GM18867 (cell line): ENCODE results near the gene HSPE1.
A peak's percentile ranks its signal among the peaks of the same experiment; 100 is the strongest.
"Not testable (repeated sequence)": the region's sequence is repeated elsewhere in the genome, so short reads cannot be mapped to it uniquely, and the experiment has no call there.

Experiments
- ATAC-seq: cut with Tn5 transposase; IDR thresholded peaks from one replicate; pipeline ENCODE4 v1.9.1; 2021; ENCODE audit warnings: mild to moderate bottlenecking, moderate library complexity; ENCODE audit not compliant: unreplicated experiment

The HSPE1 gene

DNA sequence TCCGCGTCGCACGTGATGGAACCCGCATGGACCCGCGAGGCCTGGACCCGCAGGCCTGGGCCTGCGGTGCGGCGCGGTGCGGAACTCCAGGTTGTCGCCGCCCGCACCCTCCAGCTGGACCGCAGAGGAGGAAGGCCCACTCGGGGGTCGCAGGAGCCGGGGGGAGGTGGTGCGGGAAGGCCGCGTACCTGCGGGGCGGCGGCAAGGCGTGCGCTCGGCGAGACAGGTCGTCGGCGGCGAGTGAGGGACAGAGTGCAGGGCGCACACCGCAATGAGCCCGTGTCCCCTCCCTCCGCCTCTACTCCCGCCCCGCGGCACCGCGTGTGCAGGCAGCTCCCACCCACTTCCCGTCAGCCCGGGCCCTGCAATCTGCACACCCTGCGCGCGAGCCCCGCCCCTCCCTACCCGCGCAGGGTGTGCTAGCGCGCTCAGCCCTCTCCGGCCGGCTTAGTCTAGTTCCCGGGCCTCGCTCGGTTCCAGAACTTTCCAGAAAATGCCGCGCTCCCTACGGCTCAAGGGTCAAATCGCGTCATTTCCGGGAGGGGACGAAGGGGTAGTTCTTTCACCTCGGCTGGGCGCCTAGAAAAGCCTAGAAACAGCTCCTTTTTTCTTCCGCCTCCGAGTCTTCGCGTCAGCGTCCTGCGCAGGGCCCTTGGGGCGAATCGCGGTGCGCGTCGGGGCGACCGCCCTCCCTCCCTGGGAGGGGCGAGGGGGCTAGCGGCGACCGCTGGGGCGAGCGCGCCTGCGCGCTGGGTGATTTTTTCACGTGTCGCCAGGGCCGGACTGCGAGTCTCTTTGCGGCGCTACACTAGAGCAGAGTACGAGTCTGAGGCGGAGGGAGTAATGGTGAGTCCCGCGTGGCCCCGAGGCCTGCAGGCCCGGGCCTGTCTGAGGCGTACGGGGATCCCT is at the start of gene HSPE1, which contains the start of gene HSPD1:
HSPE1 (plus strand) TSS at position 786 of the 909 bp plus-strand sequence; CDS start at position 844, 58 bp downstream.
HSPD1 (minus strand) TSS at position 247 of the 909 bp plus-strand sequence. CDS start 992 bp downstream, outside the sequence.
- ATAC-seq = peak; percentile 83

DNA sequence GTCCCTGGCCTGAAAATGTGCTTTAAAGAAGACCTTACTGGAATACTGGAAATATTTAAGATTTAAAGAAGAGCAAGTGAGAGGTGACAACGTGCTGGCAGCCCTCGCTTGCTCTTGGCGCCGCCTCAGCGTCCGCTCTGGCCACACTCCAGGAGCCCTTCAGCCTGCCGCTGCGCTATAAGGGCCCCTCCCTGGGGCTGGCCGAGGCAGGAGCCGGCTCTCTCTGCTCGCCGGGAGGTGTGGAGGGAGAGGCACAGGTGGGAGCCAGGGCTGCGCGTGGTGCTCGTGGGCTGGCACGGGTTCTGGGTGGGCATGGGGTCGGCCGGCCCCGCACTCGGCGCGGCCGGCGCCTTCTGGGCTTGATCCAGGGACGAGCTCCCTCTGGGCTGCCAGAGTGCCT is 49.7 kb upstream of the HSPE1 start:
- ATAC-seq = no peak

DNA sequence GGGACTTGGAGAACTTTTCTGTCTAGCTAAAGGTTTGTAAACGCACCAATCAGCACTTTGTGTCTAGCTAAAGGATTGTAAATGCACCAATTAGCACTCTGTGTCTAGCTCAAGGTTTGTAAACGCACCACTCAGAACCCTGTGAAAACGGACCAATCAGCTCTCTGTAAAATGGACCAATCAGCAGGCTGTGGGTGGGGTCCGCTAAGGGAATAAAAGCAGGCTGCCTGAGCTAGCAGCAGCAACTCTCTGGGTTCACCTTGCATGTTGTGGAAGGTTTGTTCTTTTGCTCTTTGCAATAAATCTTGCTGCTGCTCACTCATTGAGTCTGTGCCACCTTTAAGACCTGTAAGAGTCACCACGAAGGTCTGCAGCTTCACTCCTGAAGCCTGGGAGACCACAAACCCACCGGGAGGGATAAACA is 49.2 kb upstream of the HSPE1 start:
- not testable (repeated sequence) for ATAC-seq

DNA sequence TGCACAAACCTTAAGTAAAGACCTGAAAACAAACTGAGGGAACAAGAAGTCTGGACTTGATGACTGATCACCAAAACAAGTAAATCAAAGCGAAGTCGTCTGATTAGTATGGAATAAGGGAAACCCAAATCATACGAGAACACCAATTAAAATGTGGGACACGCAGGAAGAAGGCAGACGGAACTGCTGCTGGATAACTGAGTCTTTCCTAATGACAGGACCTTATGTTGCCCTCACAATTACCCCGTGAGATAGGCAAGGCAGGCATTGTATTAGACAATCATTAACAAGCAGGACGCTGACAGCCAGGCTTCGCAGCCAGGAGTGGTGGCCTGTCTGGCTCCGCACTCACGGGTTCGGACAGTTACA is 47.4 kb upstream of the HSPE1 start:
- ATAC-seq = no peak

DNA sequence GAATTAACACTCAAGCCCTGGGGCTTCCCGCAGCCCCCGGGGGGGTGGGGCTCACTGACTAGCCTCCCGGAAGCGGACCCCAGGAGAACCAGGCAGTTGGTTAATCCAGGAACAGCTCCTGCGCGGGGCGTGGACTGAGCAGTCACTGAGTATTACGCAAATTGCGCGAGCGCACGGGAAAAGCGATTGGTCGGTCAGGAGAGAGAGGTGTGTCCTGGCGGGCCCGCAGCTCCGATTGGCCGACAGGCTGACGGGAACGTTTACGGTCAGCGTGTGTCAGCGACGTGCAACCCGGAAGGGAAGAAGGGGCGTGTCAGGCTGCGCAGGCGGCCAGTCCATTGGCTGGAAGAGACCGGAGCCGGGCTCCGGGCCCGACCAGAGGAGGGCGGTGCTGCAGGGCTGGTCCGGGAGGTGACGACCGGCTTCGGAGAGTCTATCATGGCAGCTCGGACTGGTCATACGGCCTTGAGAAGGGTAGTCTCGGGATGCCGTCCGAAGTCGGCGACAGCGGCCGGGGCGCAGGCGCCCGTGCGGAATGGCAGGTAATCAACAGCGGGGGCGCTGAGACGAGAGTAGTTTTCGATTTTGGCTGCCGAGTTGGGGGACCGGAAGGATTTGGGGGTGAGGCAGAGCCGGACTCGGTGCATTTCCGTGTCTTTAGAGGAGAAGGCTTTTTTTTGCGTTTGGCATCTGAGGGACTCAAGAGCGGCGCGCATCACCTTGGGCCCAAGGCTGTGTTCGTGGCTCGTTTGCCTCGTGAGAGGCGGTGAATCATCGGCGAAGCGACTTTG is 46.9 kb upstream of the HSPE1 start, which contains the start of gene COQ10B:
COQ10B (plus strand) TSS at position 430 of the 791 bp plus-strand sequence; CDS start at position 439, 9 bp downstream.
- peak; percentile 94 for ATAC-seq

DNA sequence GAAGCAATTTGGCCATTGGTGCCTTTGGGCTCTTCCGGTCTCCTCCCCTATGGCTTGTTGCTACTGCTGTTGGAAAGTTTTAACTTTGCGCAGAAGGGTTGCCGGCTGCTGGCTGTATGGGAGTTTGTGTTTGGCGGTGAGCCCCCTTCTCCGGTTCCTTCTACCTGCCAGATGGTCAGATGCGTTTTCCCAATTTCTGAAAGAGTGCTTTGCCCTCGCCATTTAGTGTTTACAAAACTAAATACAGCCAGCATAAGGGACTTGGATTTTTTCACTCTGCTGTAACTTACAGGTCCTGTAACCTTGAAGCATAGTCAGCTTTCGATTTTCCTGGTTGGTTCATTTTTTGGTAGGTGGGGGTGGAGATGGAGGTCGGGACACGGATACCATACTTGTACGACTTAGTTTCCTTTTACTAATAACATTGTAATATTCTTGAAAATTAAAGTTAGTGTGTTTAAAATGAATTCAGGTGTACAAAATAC is 46.2 kb upstream of the HSPE1 start:
- ATAC-seq = peak; percentile 24

DNA sequence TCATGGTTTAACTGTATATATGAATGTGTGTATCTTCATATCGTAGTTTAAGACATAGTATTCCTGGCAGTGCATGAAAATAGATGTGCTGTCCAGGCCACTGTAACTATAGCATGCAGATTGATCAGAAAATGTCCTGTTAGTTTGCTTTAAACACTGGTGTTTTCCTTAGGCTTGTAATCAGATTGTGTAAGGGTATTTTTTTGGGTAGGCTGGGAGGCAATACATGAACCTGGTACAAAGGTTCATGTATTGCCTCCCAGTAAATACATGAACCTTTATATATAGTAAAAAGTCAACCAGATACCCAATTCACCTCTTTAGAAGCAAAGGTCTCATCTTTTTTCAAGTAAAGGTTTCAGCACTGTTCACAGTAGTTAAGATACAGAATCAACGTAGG is 45.3 kb upstream of the HSPE1 start:
- ATAC-seq = no peak

DNA sequence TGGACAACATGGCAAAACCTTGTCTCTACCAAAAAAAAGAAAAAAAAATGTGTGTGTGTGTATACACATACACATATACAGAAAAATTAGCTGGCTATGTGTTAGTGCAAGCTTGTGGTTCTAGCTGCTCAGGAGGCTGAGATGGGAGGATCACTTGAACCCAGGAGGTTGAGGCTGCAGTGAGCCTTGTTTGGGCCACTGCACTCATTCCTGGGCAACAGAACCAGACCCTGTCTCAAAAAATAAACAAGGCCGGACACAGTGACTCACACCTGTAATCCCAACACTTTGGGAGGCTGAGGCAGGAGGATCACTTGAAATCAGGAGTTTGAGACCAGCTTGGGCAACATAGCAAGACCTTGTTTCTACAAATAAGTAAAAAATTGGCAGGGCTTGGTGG is 44.8 kb upstream of the HSPE1 start:
- ATAC-seq = no peak

DNA sequence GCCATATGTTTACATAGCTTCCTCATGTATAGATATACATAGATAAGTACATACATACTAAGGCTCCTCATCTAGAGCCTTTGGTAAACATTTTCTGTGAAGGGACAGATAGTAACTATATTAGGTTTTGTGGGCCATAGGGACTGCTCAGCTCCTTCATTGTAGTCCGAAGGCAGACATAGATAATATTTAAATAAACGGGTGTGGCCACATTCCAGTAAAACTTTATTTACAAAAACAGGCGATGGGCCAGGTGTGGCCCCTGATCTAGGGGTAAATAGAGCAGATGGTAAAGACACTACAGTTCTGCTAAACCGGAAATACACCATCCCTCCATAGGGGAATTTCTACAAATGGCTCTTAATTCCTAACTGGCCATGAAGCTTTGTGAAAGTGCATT is 39.5 kb upstream of the HSPE1 start:
- ATAC-seq = no peak

DNA sequence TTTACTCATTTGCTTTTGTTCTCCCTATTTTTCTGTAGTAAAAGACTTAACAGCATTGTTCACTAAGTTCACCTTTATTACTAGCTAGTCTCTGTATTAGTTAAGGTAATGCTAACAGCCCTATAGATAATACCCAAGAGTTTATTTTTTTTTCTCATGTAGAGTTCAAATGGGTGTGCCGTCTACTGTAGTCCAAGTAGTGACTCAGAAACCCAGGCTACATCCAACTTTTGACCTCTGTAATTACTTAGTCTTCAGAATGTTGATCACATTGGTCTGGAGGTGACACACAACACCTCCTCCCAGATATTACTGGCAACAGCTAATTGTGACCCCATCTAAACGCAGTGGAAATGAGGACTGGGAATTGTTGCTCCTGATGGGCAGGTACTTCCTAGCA is 39.1 kb upstream of the HSPE1 start:
- ATAC-seq = no peak

DNA sequence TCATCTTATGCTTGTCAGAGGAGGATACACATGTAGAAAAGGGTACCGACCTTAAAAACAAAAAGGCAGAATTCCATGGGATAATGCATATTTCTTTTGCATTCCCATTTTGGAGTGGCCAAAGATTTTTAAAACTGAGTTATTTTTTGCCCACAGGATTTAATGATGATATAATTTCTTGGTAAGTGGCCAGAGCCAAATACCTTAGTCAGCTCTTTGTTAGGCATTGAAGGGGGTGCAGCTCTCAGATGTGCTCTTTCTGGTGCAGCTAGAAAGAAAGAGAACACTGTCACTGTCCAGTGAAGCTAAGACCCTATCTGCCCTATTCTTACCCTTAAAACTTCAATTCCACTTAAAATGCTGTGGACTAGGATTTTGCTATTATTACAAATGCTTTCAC is 36.0 kb upstream of the HSPE1 start:
- no peak for ATAC-seq

DNA sequence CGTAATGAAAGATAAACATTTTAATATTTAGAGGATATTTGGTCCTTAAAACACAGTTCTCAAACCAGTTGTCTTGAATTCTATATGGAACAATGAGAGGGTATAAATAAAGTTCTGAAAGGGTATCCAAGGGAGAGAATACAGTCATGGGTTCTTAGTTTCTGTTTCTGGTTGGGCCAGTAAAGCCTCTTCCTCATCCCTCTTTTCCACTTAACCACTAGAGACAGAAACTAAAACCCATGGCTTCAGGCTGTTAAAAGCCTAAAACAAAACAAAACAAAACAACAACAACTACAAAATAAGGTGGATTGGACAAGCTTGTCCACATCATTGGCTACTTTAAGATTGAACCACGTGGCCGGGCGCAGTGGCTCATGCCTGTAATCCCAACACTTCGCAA is 28.0 kb upstream of the HSPE1 start:
- ATAC-seq = no peak

DNA sequence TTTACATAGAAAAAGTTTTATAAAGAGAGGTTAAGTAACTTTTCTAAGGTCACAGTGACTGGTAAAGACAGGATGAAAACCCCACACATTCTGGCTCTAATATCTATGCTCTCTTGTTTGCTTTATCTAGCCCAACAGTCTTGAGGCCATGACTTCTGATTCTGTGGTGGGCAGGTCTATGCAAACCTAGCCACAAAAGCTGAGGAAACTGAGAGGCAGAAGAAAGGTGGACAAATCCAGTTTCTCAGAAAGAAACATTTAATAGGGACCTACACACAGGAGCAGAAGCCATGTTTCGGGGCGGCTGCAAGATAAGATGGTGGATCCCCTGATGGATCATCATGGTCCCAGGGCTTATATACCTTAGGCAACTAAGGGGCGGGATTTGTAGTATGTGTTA is 22.4 kb upstream of the HSPE1 start:
- ATAC-seq = no peak

DNA sequence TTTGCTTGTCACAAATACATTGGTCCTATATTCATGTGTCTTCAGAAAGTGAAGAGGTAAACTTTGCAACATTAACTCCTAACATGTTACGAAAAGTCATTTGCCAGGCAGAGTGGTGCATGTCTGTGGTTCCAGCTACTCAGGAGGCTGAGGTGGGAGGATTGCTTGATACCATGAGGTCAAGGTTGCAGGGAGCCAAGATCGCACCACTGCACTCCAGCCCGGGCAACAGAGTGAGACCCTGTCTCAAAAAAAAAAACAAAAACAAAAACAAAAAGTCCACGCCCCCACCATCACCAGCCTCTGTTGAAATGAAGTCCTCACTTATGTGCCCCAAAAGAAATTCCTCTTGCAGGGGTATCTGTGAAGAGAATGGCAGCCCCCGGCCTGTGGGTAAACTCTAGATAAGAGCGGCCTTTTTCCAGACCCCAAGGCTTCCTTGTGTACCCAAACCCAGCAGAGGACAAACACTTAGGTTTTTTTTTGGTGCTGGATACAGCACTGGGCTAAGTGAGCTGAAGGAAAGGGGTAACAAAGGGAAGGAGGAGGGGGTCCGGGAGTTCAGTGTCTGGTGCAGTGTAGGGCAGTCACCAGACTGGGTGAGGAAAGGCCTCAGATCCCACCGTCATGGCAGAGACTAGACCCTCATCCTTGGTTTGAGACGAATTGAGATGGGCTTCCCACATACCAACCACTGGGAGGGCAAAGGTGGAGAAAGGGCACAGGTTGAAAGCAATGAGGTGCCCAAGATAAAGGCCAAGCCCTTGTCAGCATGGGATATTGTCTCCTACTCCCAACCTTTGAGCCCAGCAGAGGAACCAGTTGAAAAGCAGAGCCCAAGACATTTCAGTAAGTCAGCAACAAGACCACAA is 19.8 kb upstream of the HSPE1 start:
- ATAC-seq = no peak

DNA sequence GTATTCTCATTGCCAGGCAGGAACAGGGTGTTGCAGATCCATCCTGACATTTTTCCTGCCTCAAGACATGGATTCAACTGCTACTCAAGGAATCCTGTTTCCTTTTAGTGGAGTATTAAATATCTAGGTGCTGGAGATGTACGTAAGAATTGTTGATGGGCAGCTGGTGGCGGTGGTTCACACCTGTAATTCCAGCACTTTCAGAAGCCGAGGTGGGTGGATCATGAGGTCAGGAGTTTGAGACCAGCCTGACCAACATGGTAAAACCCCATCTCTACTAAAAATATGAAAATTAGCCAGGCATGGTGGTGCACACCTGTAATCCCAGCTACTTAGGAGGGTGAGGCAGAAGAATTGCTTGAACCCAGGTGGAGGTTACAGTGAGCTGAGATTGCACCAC is 15.9 kb upstream of the HSPE1 start:
- ATAC-seq = not testable (repeated sequence)

DNA sequence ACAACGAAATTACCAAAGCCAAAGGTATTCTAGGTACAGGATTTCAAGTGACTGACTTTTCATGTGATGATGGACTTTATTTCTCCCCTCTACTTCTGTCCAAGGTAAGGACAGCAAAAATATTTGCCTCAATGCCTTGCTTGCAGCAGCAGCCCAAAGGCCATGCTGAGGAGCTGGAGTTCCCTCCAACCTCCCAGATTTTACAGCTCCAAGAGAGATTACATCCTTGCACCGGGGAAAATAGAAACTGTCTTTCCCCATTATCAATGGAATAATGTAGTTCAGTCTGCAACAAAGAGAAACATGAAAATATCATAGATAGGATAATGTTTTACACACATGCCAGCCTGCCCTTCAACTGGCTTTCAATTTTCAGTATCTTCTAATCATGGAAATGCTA is 14.0 kb upstream of the HSPE1 start:
- ATAC-seq = no peak

DNA sequence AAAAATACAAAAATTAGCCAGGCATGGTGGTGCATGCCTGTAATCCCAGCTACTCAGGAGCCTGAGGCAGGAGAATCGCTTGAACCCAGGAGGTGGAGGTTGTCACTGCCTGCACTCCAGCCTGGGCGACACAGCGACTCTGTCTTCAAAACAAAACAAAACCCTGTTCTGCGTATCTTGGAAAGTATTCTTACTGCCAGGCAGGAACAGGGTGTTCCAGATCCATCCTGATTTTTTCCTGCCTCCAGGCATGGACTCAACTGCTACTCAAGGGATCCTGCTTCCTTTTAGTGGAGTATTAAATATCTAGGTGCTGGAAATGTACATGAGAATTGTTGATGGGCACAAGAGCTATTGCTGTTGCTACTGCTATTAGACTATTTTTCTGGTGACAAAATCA is 12.8 kb upstream of the HSPE1 start:
- no peak for ATAC-seq

DNA sequence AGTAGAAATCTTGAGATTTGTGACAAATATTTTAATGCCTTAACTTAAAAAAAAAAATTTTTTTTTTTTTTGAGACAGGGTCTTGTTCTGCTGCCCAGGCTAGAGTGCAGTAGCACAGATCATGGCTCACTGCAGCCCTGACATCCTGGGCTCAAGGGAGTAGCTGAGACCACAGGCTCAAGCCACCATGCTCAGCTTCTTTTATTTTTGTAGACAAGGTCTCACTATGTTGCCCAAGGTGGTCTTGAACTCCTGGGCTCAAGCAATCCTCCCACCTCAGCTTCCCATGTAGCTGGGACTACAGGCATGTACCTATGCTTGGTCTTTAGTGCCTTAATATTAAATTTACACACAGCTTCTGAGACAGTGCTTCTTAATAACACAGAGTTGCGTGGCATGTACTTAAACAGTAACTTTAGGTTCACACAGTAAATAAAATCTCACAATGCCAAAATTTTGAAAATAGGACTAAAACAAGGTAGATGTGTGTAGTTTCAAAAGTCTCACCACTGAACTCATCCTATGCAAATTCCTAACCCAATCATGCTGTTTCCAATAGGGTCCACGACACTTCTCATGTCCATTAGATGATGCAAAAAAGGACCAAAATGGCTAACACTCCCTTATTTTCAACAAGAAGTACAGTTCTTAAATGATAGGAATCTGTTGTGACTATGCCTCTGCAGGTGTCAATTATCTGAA is 4.6 kb upstream of the HSPE1 start:
- ATAC-seq = no peak

DNA sequence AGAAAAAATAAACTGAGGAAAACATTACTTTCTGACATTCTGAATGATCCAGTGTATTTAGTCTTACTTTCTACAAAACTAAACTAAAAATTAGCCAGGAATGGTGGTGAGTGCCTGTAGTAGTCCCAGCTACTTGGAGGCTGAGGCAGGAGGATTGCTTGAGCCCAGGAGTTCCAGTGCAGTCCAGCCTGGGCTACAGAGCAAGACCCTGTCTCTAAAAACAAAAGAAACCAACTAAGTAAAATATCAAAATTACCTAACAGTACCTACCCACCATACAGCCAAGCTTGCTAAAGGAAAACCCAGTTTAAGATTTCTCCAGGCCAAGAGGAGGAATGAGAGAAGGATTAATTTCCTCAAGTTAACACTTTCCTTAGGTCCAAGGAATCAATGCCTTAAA is 3.5 kb upstream of the HSPE1 start:
- no peak for ATAC-seq

DNA sequence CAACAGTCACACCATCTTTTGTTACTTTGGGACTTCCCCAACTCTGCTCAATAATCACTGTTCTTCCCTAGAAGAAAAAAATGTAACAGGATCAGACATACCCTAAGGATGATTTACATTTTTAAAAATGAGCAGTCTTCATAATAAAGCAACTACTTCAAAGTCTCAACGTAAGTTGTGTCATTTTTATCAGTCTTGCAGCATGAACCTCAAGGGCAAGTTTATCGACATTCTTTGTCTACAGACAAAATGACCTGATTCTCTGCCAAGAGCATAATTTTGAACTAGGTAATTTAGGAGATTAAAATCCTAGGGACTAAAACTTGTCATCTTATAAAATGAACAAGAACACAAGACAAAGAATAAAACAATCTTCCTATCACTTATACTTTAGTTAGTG is 2.9 kb upstream of the HSPE1 start:
- no peak for ATAC-seq
